GM18517 (cell line): ENCODE data around the gene SPINK14.

Experiments
- ATAC-seq: cut with Tn5 transposase; IDR thresholded peaks from one replicate; pipeline ENCODE4 v1.9.1; 2021; ENCODE audit warnings: mild to moderate bottlenecking, moderate library complexity; ENCODE audit not compliant: unreplicated experiment

SPINK14 gene

GRCh38 chr5:148193202-148193601 lies 24.9 kb downstream of the SPINK14 start:
- no peak for ATAC-seq

- no peak for ATAC-seq
Observed at GRCh38 chr5:148201151-148201550, 32.8 kb downstream of the SPINK14 start.

GRCh38 chr5:148202531-148203203 lies 34.3 kb downstream of the SPINK14 start, which contains the start of gene SPINK6:
Gene SPINK6 (plus strand): TSS chr5:148203042. CDS start chr5:148203097, 55 bp downstream.
- ATAC-seq, result no peak

DNA sequence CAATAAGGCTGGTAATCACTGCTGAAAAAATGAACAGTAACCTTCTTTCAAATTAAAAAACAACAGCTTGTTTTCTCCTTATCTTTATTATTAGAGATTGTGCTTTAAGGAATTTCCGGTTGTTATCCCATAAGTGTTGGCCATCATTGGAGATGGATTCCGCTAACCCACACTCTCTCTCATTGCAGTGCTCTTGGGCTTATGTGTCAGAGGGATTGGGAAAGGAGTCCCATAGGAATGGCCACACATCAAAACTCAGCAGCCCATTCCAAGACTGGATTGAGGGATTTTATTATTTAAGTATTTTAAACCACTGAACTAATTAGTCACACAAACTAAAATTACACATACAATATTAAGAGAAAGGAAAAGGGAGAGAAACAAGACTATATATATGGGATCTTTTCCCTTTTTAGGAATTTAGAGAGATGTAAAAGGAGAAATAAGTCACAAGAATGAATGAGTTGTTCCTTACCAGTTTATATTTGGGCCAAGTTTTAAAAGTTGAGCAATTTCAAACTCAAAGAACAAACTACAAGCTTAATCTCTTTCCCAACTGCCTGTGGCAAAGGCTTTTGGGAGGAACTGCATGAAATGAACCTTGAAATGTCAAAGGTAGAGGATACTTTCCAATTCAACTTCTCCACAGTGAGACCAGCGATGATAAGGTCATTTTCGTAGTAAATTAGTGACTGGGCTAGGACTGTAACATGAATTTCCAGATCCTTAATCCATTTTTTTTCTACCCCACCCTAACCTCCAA lies 36.9 kb downstream of the SPINK14 start:
- ATAC-seq, result no peak

- ATAC-seq, result no peak
Observed at GRCh38 chr5:148205865-148206264, 37.5 kb downstream of the SPINK14 start.

- no peak for ATAC-seq
Observed at GRCh38 chr5:148206620-148207019, 38.3 kb downstream of the SPINK14 start.

- no peak for ATAC-seq
Observed at GRCh38 chr5:148208226-148208625, 39.9 kb downstream of the SPINK14 start.

GRCh38 chr5:148209151-148209770 lies 40.9 kb downstream of the SPINK14 start:
- ATAC-seq, result no peak

- ATAC-seq, result no peak
Observed at GRCh38 chr5:148214665-148215185, 46.4 kb downstream of the SPINK14 start.

- ATAC-seq, result no peak
Observed at GRCh38 chr5:148221508-148221907, 53.2 kb downstream of the SPINK14 start.

GRCh38 chr5:148224117-148224742 lies 55.9 kb downstream of the SPINK14 start:
- no peak for ATAC-seq
